Caco-2 (cell line): Measurements from ENCODE around the gene NONO. TPM values are rescaled to one million over a fixed set of nuclear protein-coding genes. Genes with fewer than 3 reads are reported as not detected.
"Not testable (repeated sequence)": the region's sequence is repeated elsewhere in the genome, so short reads cannot be mapped to it uniquely, and the experiment has no call there.

Experiments
- BruUV-seq: library from RNA; stranded (reverse); fragments of 400-500 nt; replicated peaks from 2 replicates; lab custom pipeline; 2021; lab: Mats Ljungman, UMichigan
- CTCF ChIA-PET: fragments of 300-600 bp; sonication (Branson Sonifier 250); formaldehyde crosslinking; loops from one replicate; lab custom pipeline; 2022; ENCODE audit warnings: antibody characterized with exemption; lab: Charles Lee
- POLR2A ChIA-PET: fragments of 300-600 bp; sonication (Branson Sonifier 250); formaldehyde crosslinking; loops from one replicate; lab custom pipeline; 2022; ENCODE audit warnings: antibody characterized with exemption; lab: Charles Lee
- DNase-seq, 2 experiments: peaks; one replicate each; pipeline versions ENCODE4 v3.0.0 to v3.0.0-alpha.2; 2020 to 2022
- H3K27me3 ChIP-seq: replicated peaks from 2 replicates; pipeline ENCODE4 v1.6.0; 2011; ENCODE audit warnings: low read length; ENCODE audit not compliant: control insufficient read depth, insufficient read depth
- H3K36me3 ChIP-seq: 2 replicates; pipeline ENCODE4 v1.5.1; 2011; ENCODE audit warnings: low read length; ENCODE audit not compliant: control insufficient read depth, insufficient read depth
- H3K4me1 ChIP-seq: fragments of 250-450 bp; sonication (Bioruptor Pico); 2 replicates; pipeline ENCODE4 v1.5.1; 2020; ENCODE audit warnings: mild to moderate bottlenecking
- H3K4me3 ChIP-seq: 2 replicates; pipeline ENCODE4 v1.5.1; 2011; ENCODE audit warnings: low read depth, mild to moderate bottlenecking, control low read depth, low read length
- H3K9me3 ChIP-seq: fragments of 250-450 bp; sonication (Bioruptor Pico); 2 replicates; pipeline ENCODE4 v1.5.1; 2020; ENCODE audit warnings: mild to moderate bottlenecking, moderate library complexity
- H3K27ac Mint-ChIP-seq: one replicate; pipeline ENCODE4 v1.8.0; 2022; ENCODE audit warnings: mixed read lengths; ENCODE audit not compliant: unreplicated experiment
- H3K27me3 Mint-ChIP-seq: one replicate; pipeline ENCODE4 v1.8.0; 2022; ENCODE audit warnings: mixed read lengths; ENCODE audit not compliant: insufficient read depth, unreplicated experiment
- H3K36me3 Mint-ChIP-seq: one replicate; pipeline ENCODE4 v1.8.0; 2022; ENCODE audit warnings: mild to moderate bottlenecking, mixed read lengths; ENCODE audit not compliant: insufficient read depth, unreplicated experiment
- H3K4me1 Mint-ChIP-seq: one replicate; pipeline ENCODE4 v1.8.0; 2022; ENCODE audit warnings: low read depth, mixed read lengths; ENCODE audit not compliant: unreplicated experiment
- H3K4me3 Mint-ChIP-seq: one replicate; pipeline ENCODE4 v1.8.0; 2022; ENCODE audit warnings: mild to moderate bottlenecking, moderate library complexity, mixed read lengths; ENCODE audit not compliant: unreplicated experiment
- H3K9me3 Mint-ChIP-seq: one replicate; pipeline ENCODE4 v1.8.0; 2022; ENCODE audit warnings: mixed read lengths; ENCODE audit not compliant: unreplicated experiment
- intact Hi-C: fragments of 100-400 bp; cut with micrococcal nuclease; formaldehyde crosslinking; loops from one replicate; pipeline ENCODE4 v1.10.0; 2022; ENCODE audit not compliant: unreplicated experiment
- total RNA-seq: library from RNA; stranded (reverse); gene quantifications from 2 replicates; pipeline ENCODE4 v1.2.3, GENCODE V29; 2022
- TF ChIP-seq, protein P1 (sequence below), 2 experiments: fragments of 200-600 bp in 1 of 2; IDR thresholded peaks; 1 replicate in 1 of 2; 2 replicates in 1 of 2; pipeline versions ENCODE4 v1.5.1 to v1.8.0; 2011 to 2022; ENCODE audit warnings: antibody characterized with exemption in 1 of 2, control low read depth in 1 of 2, inconsistent platforms in 1 of 2, low read depth in 1 of 2, low read length in 1 of 2, mild to moderate bottlenecking in 1 of 2, moderate library complexity in 1 of 2; ENCODE audit not compliant: insufficient read depth in 1 of 2, severe bottlenecking in 1 of 2, unreplicated experiment in 1 of 2

The NONO gene
- total RNA-seq, 1 experiment from 2014 or later = 477 TPM

DNA sequence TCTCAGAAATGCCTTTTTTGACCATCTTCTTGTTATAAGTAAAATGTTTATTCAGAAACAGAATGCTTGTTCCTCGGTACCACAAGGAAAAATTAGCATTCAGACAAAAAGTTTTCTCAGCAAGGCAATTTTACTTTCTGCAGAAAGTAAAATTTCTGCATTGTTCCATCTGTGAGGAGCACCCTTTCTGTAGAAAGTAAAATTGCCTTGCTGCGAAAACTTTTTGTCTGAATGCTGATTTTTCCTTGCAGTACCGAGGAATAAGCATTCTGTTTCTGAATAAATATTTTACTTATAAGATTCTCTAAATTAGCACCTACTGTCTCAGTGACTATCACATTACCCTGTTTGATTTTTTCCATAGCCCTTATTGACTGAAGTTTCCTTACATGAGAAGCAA lies 43.0 kb downstream of the NONO start:
- no peaks in the 10 kb centered on the region for H3K9me3 Mint-ChIP-seq
- peaks cover 7% of the 10 kb centered on the region for H3K4me1 Mint-ChIP-seq
- CTCF ChIA-PET = no interaction called here
- Histone ChIP-seq H3K4me1 (no peaks in the 10 kb centered on the region), H3K9me3 (peaks cover 3% of the 10 kb centered on the region; the same call in 1 of the 2 replicates), H3K36me3 (no peaks in the 10 kb centered on the region), H3K27me3 (no peaks in the 10 kb centered on the region), H3K4me3 (no peak overlapping the region)
- no peaks in the 10 kb centered on the region for H3K27me3 Mint-ChIP-seq
- TF ChIP-seq, protein P1, sequence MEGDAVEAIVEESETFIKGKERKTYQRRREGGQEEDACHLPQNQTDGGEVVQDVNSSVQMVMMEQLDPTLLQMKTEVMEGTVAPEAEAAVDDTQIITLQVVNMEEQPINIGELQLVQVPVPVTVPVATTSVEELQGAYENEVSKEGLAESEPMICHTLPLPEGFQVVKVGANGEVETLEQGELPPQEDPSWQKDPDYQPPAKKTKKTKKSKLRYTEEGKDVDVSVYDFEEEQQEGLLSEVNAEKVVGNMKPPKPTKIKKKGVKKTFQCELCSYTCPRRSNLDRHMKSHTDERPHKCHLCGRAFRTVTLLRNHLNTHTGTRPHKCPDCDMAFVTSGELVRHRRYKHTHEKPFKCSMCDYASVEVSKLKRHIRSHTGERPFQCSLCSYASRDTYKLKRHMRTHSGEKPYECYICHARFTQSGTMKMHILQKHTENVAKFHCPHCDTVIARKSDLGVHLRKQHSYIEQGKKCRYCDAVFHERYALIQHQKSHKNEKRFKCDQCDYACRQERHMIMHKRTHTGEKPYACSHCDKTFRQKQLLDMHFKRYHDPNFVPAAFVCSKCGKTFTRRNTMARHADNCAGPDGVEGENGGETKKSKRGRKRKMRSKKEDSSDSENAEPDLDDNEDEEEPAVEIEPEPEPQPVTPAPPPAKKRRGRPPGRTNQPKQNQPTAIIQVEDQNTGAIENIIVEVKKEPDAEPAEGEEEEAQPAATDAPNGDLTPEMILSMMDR (IDR thresholded peaks at IDR 0.05; ENCODE audit: insufficient read depth in 1 of 2, low read depth in 1 of 2, low read length in 1 of 2, severe bottlenecking in 1 of 2, unreplicated experiment in 1 of 2) = no peak
- no peak overlapping the region for H3K4me3 Mint-ChIP-seq
- intact Hi-C loops = no loop called here
- no peaks in the 10 kb centered on the region for H3K36me3 Mint-ChIP-seq
- POLR2A ChIA-PET = no interaction called here
- BruUV-seq = no TSS peak
- no peak overlapping the region for H3K27ac Mint-ChIP-seq
- DNase-seq = no peak

GRCh38 chrX:71349151-71349665 lies 65.8 kb downstream of the NONO start:
- H3K27me3 Mint-ChIP-seq, H3K9me3 Mint-ChIP-seq, H3K4me1 Mint-ChIP-seq, H3K27me3 ChIP-seq, POLR2A ChIA-PET, H3K27ac Mint-ChIP-seq, CTCF ChIA-PET, BruUV-seq, H3K4me3 ChIP-seq, DNase-seq, H3K36me3 ChIP-seq, H3K36me3 Mint-ChIP-seq, H3K9me3 ChIP-seq, H3K4me3 Mint-ChIP-seq, H3K4me1 ChIP-seq: not testable (repeated sequence)
- intact Hi-C loops = loop anchor here (5.0 kb wide), 1 partner anchor 352 kb away; no protein-coding TSS in a partner anchor

- H3K4me3 Mint-ChIP-seq, H3K9me3 ChIP-seq, CTCF ChIA-PET, H3K4me1 Mint-ChIP-seq, H3K4me3 ChIP-seq, H3K36me3 ChIP-seq, H3K9me3 Mint-ChIP-seq, H3K4me1 ChIP-seq, H3K27ac Mint-ChIP-seq, BruUV-seq, DNase-seq, H3K36me3 Mint-ChIP-seq, H3K27me3 ChIP-seq, POLR2A ChIA-PET, H3K27me3 Mint-ChIP-seq: not testable (repeated sequence)
- intact Hi-C loops = loop anchor here (5.0 kb wide), 1 partner anchor 353 kb away; no protein-coding TSS in a partner anchor
These were observed 66.4 kb downstream of the NONO start for GRCh38 chrX:71349867-71350266.

Other genes with a start within 250 kb of the NONO start
- gene SNX12, start 215.3 kb upstream of the NONO start, total RNA-seq = 88.0 and 89.0 TPM in 2 replicates
- gene FOXO4, start 187.8 kb upstream of the NONO start, total RNA-seq = 13.7 and 17.4 TPM in 2 replicates
- 1.5 TPM in 1 of 2 replicates, not detected in the other for gene CXorf65, start 176.9 kb upstream of the NONO start, total RNA-seq
- 5.1 and 9.6 TPM in 2 replicates for gene IL2RG, start 172.1 kb upstream of the NONO start, total RNA-seq
- 44.1 and 55.4 TPM in 2 replicates for gene MED12, start 165.0 kb upstream of the NONO start, total RNA-seq
- gene NLGN3, start 138.8 kb upstream of the NONO start, total RNA-seq = 0.61 and 0.67 TPM in 2 replicates
- 35.7 and 37.6 TPM in 2 replicates for gene GJB1, start 60.4 kb upstream of the NONO start, total RNA-seq
- gene ZMYM3, start 29.5 kb upstream of the NONO start, total RNA-seq = 51.9 and 55.1 TPM in 2 replicates
- 4.2 and 6.1 TPM in 2 replicates for gene ITGB1BP2, start 18.1 kb downstream of the NONO start, total RNA-seq
- gene TAF1, start 82.7 kb downstream of the NONO start, total RNA-seq = 40.7 and 41.2 TPM in 2 replicates
- gene OGT, start 249.5 kb downstream of the NONO start, total RNA-seq = 190 and 211 TPM in 2 replicates